Ramos (cell line): ENCODE results near the gene SPOUT1.
"Not testable (repeated sequence)": the region's sequence is repeated elsewhere in the genome, so short reads cannot be mapped to it uniquely, and the experiment has no call there.

Source experiments
- in situ Hi-C: fragments of 300-500 bp; cut with MboI; formaldehyde crosslinking; loops from one replicate; pipeline ENCODE4 v1.14.3; 2022; ENCODE audit warnings: low sequenced_read_pairs; ENCODE audit not compliant: unreplicated experiment

SPOUT1 gene, protein sequence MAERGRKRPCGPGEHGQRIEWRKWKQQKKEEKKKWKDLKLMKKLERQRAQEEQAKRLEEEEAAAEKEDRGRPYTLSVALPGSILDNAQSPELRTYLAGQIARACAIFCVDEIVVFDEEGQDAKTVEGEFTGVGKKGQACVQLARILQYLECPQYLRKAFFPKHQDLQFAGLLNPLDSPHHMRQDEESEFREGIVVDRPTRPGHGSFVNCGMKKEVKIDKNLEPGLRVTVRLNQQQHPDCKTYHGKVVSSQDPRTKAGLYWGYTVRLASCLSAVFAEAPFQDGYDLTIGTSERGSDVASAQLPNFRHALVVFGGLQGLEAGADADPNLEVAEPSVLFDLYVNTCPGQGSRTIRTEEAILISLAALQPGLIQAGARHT

DNA sequence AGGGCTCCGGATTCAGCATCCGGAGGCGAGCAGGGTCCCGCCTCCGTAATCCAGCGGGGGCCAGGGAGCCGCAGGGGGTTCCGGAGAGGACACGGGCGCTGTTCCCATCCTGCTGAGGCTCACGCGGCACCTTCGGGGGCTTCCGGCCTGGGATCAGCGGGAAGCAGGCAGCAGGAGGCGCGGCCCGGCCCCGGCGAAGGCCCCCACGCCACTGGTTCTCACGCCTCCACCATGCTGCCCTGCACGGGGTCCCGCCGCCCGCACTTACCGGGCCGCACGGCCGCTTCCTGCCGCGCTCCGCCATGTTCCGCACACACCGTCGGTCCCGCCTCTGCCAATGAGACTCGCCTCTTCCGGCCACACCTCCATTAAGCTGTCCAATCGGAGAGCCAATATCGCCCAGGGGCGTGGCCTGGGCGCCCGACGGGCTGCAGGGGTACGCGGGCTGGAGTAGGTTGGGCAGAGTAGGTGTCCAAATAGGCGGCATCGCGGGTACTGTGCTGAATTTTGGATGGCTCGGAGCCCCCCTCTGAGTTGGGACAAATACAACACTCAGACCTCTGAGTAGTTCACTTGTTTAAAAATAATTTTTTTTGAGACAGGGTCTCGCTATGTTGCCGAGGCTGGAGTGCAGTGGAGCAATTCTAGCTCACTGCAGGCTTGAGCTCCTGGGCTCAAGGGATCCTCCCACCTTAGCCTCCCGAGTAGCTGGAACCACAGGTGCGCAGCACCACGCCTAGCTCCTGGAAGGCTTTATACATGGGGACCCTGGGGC lies at the start of gene SPOUT1:
Gene SPOUT1 (minus strand): TSS at position 318 of the 775 bp plus-strand sequence. CDS start 14 bp downstream, at position 304.
- in situ Hi-C loops = no loop called here

- in situ Hi-C loops = no loop called here
Measured at GRCh38 chr9:128877852-128878251, 48.3 kb upstream of the SPOUT1 start.

- in situ Hi-C loops = not testable (repeated sequence)
Measured at GRCh38 chr9:128870941-128871265, 41.3 kb upstream of the SPOUT1 start.

DNA sequence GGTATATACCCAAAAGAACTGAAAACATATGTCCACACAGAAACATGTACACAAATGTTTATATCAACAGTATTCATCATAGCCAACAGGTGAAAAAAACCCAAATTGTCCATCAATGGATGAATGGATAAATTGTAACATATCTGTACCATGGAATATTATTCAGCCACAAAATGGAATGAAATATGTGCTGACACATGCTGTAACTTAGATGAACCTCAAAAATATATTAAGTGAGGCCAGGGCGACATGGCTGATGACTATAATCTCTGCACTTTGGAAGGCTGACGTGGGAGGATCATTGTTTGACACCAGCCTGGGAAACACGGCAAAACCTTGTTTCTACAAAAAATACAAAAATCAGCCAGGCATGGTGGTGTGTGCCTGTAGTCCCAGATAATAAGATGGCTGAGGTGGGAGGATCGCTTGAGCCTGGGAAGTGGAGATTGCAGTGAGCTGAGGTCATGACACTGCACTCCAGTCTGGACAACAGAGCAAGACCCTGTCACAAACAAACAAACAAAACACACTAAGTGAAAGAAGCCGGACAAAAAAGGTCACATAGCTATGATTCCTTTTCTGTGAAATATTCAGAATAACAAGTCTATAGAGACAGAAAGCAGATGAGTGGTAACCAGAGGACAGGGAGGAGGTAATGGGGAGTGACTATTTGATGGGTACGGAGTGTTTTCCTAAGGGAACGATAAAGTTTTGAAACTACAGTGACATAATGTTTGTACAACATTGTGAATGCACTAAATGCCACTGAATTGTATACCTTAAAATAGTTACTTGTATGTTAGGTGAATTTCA lies 40.7 kb upstream of the SPOUT1 start:
- in situ Hi-C loops = no loop called here

DNA sequence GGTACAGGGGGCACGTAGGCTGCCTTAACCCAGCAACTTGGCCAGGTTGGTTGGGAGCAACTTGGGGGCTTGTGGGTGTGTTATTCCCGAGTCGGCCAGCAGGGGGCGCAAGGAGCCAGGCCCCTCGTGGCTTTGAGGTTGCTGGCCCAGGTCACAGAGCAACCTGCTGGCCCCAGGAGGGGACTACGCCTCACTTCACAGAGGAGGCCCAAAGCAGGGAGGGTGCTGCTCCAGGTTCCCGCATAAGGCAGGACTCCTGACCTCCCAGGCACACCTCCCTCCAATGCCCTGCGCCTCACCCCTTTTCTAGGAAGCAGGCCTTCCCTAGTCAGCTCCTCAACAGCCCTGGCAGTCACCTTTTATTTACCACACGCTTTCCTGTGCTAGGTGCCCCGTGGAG lies 34.1 kb upstream of the SPOUT1 start:
- in situ Hi-C loops = loop anchor here (5.0 kb wide), 1 partner anchor 64 kb away; no protein-coding TSS in a partner anchor

DNA sequence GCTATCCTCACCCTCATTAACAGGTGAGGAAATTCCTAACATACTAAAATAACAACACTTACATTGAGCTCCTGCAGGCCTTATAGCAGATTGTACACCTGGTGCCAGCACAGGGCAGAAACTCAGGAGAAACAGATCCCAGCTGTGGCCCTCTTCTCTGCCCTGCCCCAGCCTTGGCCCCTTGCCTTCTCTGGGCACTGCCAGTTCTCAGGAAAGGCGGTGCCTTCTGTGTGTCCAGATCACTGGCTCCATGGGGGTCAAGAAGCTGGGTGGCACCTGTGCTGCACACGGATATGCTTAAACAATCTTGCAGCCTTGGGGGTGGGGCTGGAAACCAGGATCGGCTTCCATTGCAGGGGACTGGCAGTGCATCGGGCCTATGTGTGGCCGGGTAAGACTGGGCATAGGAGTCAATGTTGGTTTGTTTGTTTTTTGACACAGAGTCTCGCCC lies 32.8 kb upstream of the SPOUT1 start:
- in situ Hi-C loops = loop anchor here (5.0 kb wide), 1 partner anchor 65 kb away; no protein-coding TSS in a partner anchor

GRCh38 chr9:128861501-128861900 lies 31.9 kb upstream of the SPOUT1 start:
- in situ Hi-C loops = loop anchor here (5.0 kb wide), 1 partner anchor 66 kb away; no protein-coding TSS in a partner anchor

DNA sequence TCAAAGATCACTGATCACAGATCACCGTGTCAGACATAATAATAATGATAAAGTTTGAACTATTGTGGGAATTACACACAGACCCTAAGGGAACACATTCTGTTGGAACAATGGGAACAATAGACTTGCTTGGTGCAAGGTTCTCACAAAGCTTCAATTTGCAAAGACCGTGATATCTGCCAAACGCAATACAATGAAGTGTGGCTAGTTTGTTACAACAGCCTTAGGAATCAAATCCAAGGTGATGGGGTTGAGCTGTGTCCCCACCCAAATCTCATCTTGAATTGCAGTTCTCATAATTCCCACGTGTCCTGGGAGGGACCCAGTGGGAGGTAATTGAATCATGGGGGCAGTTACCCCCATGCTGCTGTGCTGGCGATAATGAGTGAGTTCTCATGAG lies 31.3 kb upstream of the SPOUT1 start:
- in situ Hi-C loops = loop anchor here (5.0 kb wide), 1 partner anchor 66 kb away; no protein-coding TSS in a partner anchor

GRCh38 chr9:128858476-128858875 lies 28.9 kb upstream of the SPOUT1 start:
- in situ Hi-C loops = not testable (repeated sequence)

DNA sequence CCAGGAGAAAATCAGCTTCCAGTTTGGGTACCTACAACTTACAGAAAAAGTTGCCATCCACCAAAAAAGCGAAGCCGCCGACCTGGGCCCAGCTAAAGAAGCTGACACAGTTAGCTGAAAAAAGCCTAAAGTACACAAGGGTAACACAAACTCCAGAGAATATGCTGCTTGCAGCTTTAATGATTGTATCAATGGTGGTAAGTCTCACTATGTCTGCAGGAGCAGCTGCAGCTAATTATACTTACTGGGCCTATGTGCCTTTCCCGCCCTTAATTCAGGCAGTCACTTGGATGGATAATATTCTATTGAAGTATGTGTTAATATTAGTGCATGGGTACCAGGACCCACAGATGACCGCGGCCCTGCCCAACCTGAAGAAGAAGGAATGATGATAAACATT lies 24.9 kb upstream of the SPOUT1 start:
- in situ Hi-C loops = not testable (repeated sequence)

- in situ Hi-C loops = not testable (repeated sequence)
Measured at GRCh38 chr9:128852646-128853045, 23.1 kb upstream of the SPOUT1 start.

DNA sequence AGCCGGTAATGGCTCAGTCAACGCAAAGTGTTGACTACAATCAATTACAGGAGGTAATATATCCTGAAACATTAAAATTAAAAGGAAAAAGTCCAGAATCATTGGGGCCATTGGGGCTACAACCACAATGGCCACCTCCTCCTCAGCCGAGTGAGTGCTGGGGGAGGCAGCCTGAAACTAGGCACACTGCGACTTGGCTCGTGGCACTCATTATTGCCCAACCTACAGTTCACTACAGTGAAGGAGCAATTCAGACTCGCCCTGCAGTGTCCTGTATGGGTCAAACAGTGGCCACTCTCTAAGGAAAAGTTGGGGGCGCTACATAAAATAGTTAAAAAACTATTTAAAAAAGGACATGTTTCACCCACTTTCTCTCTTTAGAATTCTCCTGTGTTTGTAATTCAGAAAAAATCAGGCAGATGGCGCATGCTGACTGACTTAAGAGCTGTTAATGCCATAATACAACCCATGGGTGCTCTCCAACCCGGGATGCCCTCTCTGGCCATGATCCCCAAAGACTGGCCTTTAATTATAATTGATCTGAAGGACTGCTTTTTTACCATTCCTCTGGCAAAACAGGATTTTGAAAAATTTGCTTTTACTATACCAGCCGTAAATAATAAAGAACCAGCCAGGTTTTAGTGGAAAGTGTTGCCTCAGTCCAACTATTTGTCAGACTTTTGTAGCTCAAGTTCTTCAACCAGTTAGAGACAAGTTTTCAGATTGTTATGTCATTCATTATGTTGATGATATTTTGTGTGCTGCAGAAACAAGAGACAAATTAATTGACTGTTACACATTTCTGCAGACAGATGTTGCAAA lies 22.4 kb upstream of the SPOUT1 start:
- in situ Hi-C loops = not testable (repeated sequence)

DNA sequence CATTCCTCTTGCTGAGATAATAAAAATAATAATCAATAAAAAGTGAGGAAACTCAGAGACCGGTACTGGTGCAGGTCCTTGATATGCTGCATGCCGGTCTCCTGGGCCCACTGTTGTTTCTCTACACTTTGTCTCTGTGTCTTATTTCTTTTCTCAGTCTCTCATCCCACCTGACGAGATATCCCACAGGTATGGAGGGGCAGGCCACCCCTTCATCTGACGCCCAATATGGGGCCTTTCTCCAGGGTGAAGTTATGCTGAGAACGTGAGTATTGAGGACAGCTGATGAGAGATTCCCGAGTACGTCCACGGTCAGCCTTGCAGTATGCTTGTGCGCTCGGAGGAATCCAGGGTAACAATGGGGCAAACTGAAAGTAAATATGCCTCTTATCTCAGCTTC lies 21.4 kb upstream of the SPOUT1 start:
- in situ Hi-C loops = not testable (repeated sequence)

DNA sequence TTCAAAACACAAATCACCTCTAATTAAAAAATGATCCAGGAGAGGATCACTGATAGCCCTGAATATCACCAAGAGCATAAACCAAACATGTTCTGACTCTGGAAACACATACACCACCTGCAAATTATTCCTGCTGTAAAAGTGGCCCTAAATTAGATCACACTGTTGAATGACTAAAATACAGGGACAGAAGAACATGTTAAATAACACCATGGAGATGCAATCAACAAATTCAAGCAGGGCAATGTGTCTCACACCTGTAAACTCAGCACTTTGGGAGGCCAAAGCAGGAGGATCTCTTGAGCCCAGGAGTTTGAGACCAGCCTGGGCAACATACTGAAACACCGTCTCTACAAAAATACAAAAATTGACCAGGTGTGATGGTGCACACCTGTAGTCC lies 18.2 kb upstream of the SPOUT1 start:
- in situ Hi-C loops = no loop called here

GRCh38 chr9:128846680-128847030 lies 17.1 kb upstream of the SPOUT1 start:
- in situ Hi-C loops = no loop called here

DNA sequence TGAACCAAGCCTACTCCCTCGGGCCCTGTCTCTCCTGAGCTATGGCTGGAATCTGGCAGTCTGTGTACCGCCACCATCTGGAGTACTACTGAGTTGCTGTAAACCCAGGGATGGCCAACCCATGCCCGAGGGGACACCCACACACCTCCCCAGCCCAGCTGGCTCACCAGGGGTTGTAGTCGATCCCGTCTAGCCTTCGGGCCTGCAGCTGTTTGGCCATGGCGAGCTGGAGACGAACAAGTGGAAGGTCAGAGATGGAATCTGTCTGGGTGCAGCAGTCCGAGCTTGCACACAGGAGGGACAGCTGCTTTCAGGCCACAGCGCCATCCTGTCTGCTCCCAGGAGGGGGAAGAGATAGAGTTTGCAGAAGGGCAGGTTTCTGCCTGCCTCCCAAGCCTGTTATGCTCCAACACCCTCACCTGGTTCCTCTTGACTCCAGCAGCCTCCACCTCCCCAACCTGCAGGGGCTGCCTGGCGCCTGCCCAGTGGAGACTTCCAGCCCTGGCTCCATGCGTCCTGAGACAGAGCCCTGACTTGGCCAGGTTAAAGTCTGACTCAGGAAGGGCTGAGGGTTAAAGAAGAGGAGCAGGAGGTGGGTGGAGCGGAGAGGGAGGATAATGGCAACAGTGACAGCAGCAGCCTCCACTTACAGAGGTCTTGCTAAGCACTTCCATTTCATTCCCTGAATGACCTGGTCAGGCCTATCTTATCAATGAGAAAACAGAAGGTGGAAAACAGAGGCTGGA lies 15.8 kb upstream of the SPOUT1 start:
- in situ Hi-C loops = no loop called here

GRCh38 chr9:128843171-128843570 lies 13.6 kb upstream of the SPOUT1 start:
- in situ Hi-C loops = not testable (repeated sequence)

- in situ Hi-C loops = no loop called here
Measured at GRCh38 chr9:128841694-128842492, 12.3 kb upstream of the SPOUT1 start.
